Measurements from ENCODE around the gene ST13. TPM values are rescaled to one million over a fixed set of nuclear protein-coding genes. Genes with fewer than 3 reads are reported as not detected.

ST13 gene
- total and polyA plus RNA-seq, 2 experiments from 2014 or later = 159 to 238 TPM

- no peaks in the 10 kb centered on the region for H3K79me2 ChIP-seq (replicated peaks; ENCODE audit: insufficient read depth)
- no peak for TF ChIP-seq CREB1 (CRISPR knock-in tag; IDR thresholded peaks at IDR 0.05; ENCODE audit: low read depth)
- no peak for TF ChIP-seq ZNF462 (CRISPR knock-in tag; IDR thresholded peaks at IDR 0.05)
- TF ChIP-seq, protein P1, sequence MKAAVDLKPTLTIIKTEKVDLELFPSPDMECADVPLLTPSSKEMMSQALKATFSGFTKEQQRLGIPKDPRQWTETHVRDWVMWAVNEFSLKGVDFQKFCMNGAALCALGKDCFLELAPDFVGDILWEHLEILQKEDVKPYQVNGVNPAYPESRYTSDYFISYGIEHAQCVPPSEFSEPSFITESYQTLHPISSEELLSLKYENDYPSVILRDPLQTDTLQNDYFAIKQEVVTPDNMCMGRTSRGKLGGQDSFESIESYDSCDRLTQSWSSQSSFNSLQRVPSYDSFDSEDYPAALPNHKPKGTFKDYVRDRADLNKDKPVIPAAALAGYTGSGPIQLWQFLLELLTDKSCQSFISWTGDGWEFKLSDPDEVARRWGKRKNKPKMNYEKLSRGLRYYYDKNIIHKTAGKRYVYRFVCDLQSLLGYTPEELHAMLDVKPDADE (IDR thresholded peaks at IDR 0.05) = no peak
- no peak for TF ChIP-seq ZNF331 (CRISPR knock-in tag; IDR thresholded peaks at IDR 0.05; ENCODE audit: low read depth)
- TF ChIP-seq, protein P2, sequence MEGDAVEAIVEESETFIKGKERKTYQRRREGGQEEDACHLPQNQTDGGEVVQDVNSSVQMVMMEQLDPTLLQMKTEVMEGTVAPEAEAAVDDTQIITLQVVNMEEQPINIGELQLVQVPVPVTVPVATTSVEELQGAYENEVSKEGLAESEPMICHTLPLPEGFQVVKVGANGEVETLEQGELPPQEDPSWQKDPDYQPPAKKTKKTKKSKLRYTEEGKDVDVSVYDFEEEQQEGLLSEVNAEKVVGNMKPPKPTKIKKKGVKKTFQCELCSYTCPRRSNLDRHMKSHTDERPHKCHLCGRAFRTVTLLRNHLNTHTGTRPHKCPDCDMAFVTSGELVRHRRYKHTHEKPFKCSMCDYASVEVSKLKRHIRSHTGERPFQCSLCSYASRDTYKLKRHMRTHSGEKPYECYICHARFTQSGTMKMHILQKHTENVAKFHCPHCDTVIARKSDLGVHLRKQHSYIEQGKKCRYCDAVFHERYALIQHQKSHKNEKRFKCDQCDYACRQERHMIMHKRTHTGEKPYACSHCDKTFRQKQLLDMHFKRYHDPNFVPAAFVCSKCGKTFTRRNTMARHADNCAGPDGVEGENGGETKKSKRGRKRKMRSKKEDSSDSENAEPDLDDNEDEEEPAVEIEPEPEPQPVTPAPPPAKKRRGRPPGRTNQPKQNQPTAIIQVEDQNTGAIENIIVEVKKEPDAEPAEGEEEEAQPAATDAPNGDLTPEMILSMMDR (conservative IDR thresholded peaks at IDR 0.05; ENCODE audit: low read depth in 2 of 2) = no peak
- TF ChIP-seq ZNF114 (CRISPR knock-in tag; IDR thresholded peaks at IDR 0.05) = no peak
- TF ChIP-seq EZH2 (IDR thresholded peaks at IDR 0.05; ENCODE audit: low read depth, unreplicated experiment) = no peak
- H3K4me2 ChIP-seq = no peak overlapping the region
- no peaks in the 10 kb centered on the region for H3F3A ChIP-seq (replicated peaks; ENCODE audit: low read depth)
- Mint-ChIP-seq H3K9me3 (no peaks in the 10 kb centered on the region), H3K27me3 (ENCODE audit: insufficient read depth, low read depth, poor library complexity) (peaks cover 2% of the 10 kb centered on the region), H3K4me1 (no peaks in the 10 kb centered on the region), H3K4me3 (no peak overlapping the region), H3K27ac (no peak overlapping the region), H3K36me3 (ENCODE audit: low read depth) (peaks cover 4% of the 10 kb centered on the region; the same call in 2 of the 3 replicates)
- H3K36me3 ChIP-seq (ENCODE audit: insufficient read depth) = no peaks in the 10 kb centered on the region
- H4K20me1 ChIP-seq (replicated peaks; ENCODE audit: insufficient read depth) = no peaks in the 10 kb centered on the region
- H3K27me3 ChIP-seq (ENCODE audit: insufficient read depth) = no peaks in the 10 kb centered on the region
- no peak for DNase-seq (ENCODE audit: low spot score)
- no peaks in the 10 kb centered on the region for H3K9me2 ChIP-seq (ENCODE audit: insufficient read depth)
- ATAC-seq = no peak
- H2AFZ ChIP-seq = no peak overlapping the region
- H3K4me1 ChIP-seq (ENCODE audit: insufficient read depth) = no peaks in the 10 kb centered on the region
- no peak overlapping the region for H3K4me3 ChIP-seq
- H3K27ac ChIP-seq (ENCODE audit: low read depth) = no peak overlapping the region
Observed at GRCh38 chr22:40875111-40875510, 18.7 kb upstream of the ST13 start.
